ENCODE results near the gene NR2E1.

- no peak for TF ChIP-seq SMC3 (IDR thresholded peaks at IDR 0.05; ENCODE audit: low read depth, low read length)
- no peak for TF ChIP-seq CTCF (conservative IDR thresholded peaks at IDR 0.05; ENCODE audit: low read depth, low read length)
- TF ChIP-seq POLR2A (IDR thresholded peaks at IDR 0.05; ENCODE audit: low read depth, low read length) = no peak
- TF ChIP-seq RAD21 (IDR thresholded peaks at IDR 0.05; ENCODE audit: low read length) = no peak
- no peak for TF ChIP-seq NFE2L2 (IDR thresholded peaks at IDR 0.05; ENCODE audit: low read depth, low read length)
- no peak for TF ChIP-seq MAZ (IDR thresholded peaks at IDR 0.05; ENCODE audit: borderline replicate concordance, low read depth, low read length)
- TF ChIP-seq RFX5 (IDR thresholded peaks at IDR 0.05; ENCODE audit: low read depth, low read length) = no peak
- TF ChIP-seq MXI1 (IDR thresholded peaks at IDR 0.05; ENCODE audit: borderline replicate concordance, low read depth, low read length) = no peak
- no peak for TF ChIP-seq USF2 (IDR thresholded peaks at IDR 0.05; ENCODE audit: low read depth, low read length)
- no peak for TF ChIP-seq MAFK (IDR thresholded peaks at IDR 0.05; ENCODE audit: low read depth, low read length)
- TF ChIP-seq, protein P1, sequence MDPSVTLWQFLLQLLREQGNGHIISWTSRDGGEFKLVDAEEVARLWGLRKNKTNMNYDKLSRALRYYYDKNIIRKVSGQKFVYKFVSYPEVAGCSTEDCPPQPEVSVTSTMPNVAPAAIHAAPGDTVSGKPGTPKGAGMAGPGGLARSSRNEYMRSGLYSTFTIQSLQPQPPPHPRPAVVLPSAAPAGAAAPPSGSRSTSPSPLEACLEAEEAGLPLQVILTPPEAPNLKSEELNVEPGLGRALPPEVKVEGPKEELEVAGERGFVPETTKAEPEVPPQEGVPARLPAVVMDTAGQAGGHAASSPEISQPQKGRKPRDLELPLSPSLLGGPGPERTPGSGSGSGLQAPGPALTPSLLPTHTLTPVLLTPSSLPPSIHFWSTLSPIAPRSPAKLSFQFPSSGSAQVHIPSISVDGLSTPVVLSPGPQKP (IDR thresholded peaks at IDR 0.05; ENCODE audit: borderline replicate concordance, low read depth, low read length) = no peak
- TF ChIP-seq RCOR1 (IDR thresholded peaks at IDR 0.05; ENCODE audit: insufficient replicate concordance, low read length) = no peak
Observed at GRCh38 chr6:108116546-108117426, 49.0 kb upstream of the NR2E1 start.

Measured in IMR-90 (cell line).